Ovary (tissue), 9 donors: ENCODE measurements around the gene SLCO2B1. TPM values are rescaled to one million over a fixed set of nuclear protein-coding genes. Genes with fewer than 3 reads are reported as not detected.

Source experiments
- DNase-seq, 5 donors: peaks; one replicate each; pipeline ENCODE4 v3.0.0-alpha.2; 2019 to 2020
- H3K27ac ChIP-seq, 2 donors: fragments of 200-600 bp; one replicate each; pipeline versions ENCODE4 v1.5.1 to v1.8.0; 2019 to 2022
- H3K27me3 ChIP-seq: fragments of 200-600 bp; one replicate; pipeline ENCODE4 v1.8.0; 2022
- H3K36me3 ChIP-seq: fragments of 200-600 bp; sonication (generic); one replicate; pipeline ENCODE4 v1.5.1; 2019
- H3K4me1 ChIP-seq: one replicate; pipeline ENCODE4 v1.8.1; 2013; ENCODE audit warnings: mild to moderate bottlenecking, moderate library complexity; ENCODE audit not compliant: insufficient read depth
- H3K4me3 ChIP-seq: fragments of 200-600 bp; sonication (generic); one replicate; pipeline ENCODE4 v1.5.1; 2017
- H3K9me3 ChIP-seq, 2 donors: fragments of 200-600 bp in 1 of 2; sonication (generic) in 1 of 2; one replicate each; pipeline versions ENCODE4 v1.5.1 to v1.8.1; 2013 to 2019; ENCODE audit warnings: mild to moderate bottlenecking in 1 of 2, moderate library complexity in 1 of 2
- EP300 ChIP-seq: sonication (generic); formaldehyde crosslinking; IDR thresholded peaks from one replicate; pipeline ENCODE4 v1.6.1; 2017; ENCODE audit warnings: antibody characterized with exemption
- POLR2A ChIP-seq: fragments of 450-650 bp; IDR thresholded peaks from one replicate; pipeline ENCODE4 v1.6.1; 2017; ENCODE audit warnings: antibody characterized with exemption, mild to moderate bottlenecking, moderate library complexity
- WGBS, 3 donors: extraction: QIAGEN DNeasy Blood & Tissue Kit in 1 of 3; methylation state at CpG; one replicate each; pipeline versions ENCODE4 v1.1.5 to v1.1.7; 2013 to 2017; 5-methylcytosine and 5-hydroxymethylcytosine counted together
- intact Hi-C, 4 donors: fragments of 100-400 bp; cut with DNase I; formaldehyde crosslinking; loops; one replicate each; pipeline versions ENCODE4 v1.11.0 to v1.15.1; 2022 to 2023
- polyA plus RNA-seq, 2 donors: library from polyadenylated mRNA; stranded (reverse); fragments of 200-250 nt in 1 of 2; fragments of 350-450 nt in 1 of 2; fragmentation: Illumina TruSeq in 1 of 2; extraction: RNeasy Lipid Tissue Mini Kit (QIAGEN cat#74804) in 1 of 2; gene quantifications; one replicate each; pipeline ENCODE4 v1.2.3, GENCODE V29; 2013 to 2014
- total RNA-seq, 7 donors: library from RNA; depleted of rRNA in 2 of 7; stranded (reverse); fragments of >200 nt in 2 of 7; fragmentation: NEBNext Ultra II Directional in 3 of 7; extraction: Animal tissue kit (Norgen Biotek cat#: 25700) in 3 of 7; gene quantifications; one replicate each; pipeline versions ENCODE4 v1.1.0 to v1.2.4, GENCODE V29; 2016 to 2023
- TF ChIP-seq, protein P1 (sequence below), 3 donors: fragments of 450-650 bp in 2 of 3; fragments of 200-600 bp in 1 of 3; IDR thresholded peaks; one replicate each; pipeline versions ENCODE4 v1.5.1 to v1.8.0; 2016 to 2022; ENCODE audit warnings: antibody characterized with exemption in 3 of 3, mild to moderate bottlenecking in 1 of 3
- donor health status: DM: no; HTN: no; CAD: no; lungs with moderate emphysema.
- donor health status: DM: no; HTN: no; CAD: no.
- donor health status: Bipolar disorder and iron deficiency.
- donor health status: DM: yes; HTN: yes; CAD: no.
- donor health status: DM: no; HTN: no; CAD: no.
- donor health status: DM: yes; HTN: yes; CAD: no.

SLCO2B1 gene
- total and polyA plus RNA-seq, 9 donors: 12.6 to 79.4 (median 21.8) TPM

DNA sequence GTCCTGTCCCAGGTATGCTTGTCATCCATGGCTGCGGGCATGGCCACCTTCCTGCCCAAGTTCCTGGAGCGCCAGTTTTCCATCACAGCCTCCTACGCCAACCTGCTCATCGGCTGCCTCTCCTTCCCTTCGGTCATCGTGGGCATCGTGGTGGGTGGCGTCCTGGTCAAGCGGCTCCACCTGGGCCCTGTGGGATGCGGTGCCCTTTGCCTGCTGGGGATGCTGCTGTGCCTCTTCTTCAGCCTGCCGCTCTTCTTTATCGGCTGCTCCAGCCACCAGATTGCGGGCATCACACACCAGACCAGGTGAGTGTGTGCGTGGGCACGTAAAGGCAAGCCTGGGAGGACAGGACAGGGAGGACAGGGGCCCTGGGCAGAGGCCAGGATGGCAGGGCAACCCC, 42.4 kb downstream of the SLCO2B1 start:
- no peaks in the 10 kb centered on the region for H3K9me3 ChIP-seq
- H3K27ac ChIP-seq: no peak overlapping the region
- no peak overlapping the region for H3K4me3 ChIP-seq
- H3K4me1 ChIP-seq: no peaks in the 10 kb centered on the region
- DNase-seq: no peak
- WGBS, 3 donors: 93 to 98% (median 94%) methylated on average over 15 of the region's 15 CpGs
- intact Hi-C loops: no loop called here
- no peaks in the 10 kb centered on the region for H3K36me3 ChIP-seq
- no peaks in the 10 kb centered on the region for H3K27me3 ChIP-seq
- TF ChIP-seq POLR2A: no peak
- TF ChIP-seq, protein P1, sequence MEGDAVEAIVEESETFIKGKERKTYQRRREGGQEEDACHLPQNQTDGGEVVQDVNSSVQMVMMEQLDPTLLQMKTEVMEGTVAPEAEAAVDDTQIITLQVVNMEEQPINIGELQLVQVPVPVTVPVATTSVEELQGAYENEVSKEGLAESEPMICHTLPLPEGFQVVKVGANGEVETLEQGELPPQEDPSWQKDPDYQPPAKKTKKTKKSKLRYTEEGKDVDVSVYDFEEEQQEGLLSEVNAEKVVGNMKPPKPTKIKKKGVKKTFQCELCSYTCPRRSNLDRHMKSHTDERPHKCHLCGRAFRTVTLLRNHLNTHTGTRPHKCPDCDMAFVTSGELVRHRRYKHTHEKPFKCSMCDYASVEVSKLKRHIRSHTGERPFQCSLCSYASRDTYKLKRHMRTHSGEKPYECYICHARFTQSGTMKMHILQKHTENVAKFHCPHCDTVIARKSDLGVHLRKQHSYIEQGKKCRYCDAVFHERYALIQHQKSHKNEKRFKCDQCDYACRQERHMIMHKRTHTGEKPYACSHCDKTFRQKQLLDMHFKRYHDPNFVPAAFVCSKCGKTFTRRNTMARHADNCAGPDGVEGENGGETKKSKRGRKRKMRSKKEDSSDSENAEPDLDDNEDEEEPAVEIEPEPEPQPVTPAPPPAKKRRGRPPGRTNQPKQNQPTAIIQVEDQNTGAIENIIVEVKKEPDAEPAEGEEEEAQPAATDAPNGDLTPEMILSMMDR (IDR thresholded peaks at IDR 0.05): no peak
- TF ChIP-seq EP300: no peak

- no peak overlapping the region for H3K27ac ChIP-seq
- H3K27me3 ChIP-seq: no peaks in the 10 kb centered on the region
- WGBS, 3 donors: 80 to 90% (median 88%) methylated on average over 2 of the region's 2 CpGs
- no peak overlapping the region for H3K4me3 ChIP-seq
- no peaks in the 10 kb centered on the region for H3K9me3 ChIP-seq
- H3K36me3 ChIP-seq: no peaks in the 10 kb centered on the region
- no peak for DNase-seq
- intact Hi-C loops: no loop called here
- no peaks in the 10 kb centered on the region for H3K4me1 ChIP-seq
- TF ChIP-seq POLR2A (no peak), EP300 (no peak)
- TF ChIP-seq, protein P1 (IDR thresholded peaks at IDR 0.05): no peak
Observed at GRCh38 chr11:75193711-75194110, 42.8 kb downstream of the SLCO2B1 start.

- DNase-seq: no peak
- 58 to 64% (median 61%) methylated on average over 5 of the region's 5 CpGs for WGBS, 3 donors
- Histone ChIP-seq H3K36me3 (no peaks in the 10 kb centered on the region), H3K4me3 (no peak overlapping the region), H3K4me1 (no peaks in the 10 kb centered on the region), H3K9me3 (no peaks in the 10 kb centered on the region), H3K27me3 (no peaks in the 10 kb centered on the region), H3K27ac (no peak overlapping the region)
- intact Hi-C loops: no loop called here
- TF ChIP-seq EP300 (no peak), POLR2A (no peak)
- TF ChIP-seq, protein P1 (IDR thresholded peaks at IDR 0.05): no peak
Observed at GRCh38 chr11:75194147-75194546, 43.2 kb downstream of the SLCO2B1 start.

GRCh38 chr11:75195167-75195962, 44.5 kb downstream of the SLCO2B1 start:
- Histone ChIP-seq H3K36me3 (no peaks in the 10 kb centered on the region), H3K4me1 (no peaks in the 10 kb centered on the region), H3K27ac (no peak overlapping the region), H3K4me3 (no peak overlapping the region), H3K27me3 (no peaks in the 10 kb centered on the region), H3K9me3 (no peaks in the 10 kb centered on the region)
- 54 to 59% (median 59%) methylated on average over 7 of the region's 7 CpGs for WGBS, 3 donors
- no peak for DNase-seq
- intact Hi-C loops: no loop called here
- TF ChIP-seq EP300: no peak
- TF ChIP-seq POLR2A: no peak
- TF ChIP-seq, protein P1 (IDR thresholded peaks at IDR 0.05): no peak
